ENCODE measurements around the gene SLC6A20.

Gene SLC6A20

DNA sequence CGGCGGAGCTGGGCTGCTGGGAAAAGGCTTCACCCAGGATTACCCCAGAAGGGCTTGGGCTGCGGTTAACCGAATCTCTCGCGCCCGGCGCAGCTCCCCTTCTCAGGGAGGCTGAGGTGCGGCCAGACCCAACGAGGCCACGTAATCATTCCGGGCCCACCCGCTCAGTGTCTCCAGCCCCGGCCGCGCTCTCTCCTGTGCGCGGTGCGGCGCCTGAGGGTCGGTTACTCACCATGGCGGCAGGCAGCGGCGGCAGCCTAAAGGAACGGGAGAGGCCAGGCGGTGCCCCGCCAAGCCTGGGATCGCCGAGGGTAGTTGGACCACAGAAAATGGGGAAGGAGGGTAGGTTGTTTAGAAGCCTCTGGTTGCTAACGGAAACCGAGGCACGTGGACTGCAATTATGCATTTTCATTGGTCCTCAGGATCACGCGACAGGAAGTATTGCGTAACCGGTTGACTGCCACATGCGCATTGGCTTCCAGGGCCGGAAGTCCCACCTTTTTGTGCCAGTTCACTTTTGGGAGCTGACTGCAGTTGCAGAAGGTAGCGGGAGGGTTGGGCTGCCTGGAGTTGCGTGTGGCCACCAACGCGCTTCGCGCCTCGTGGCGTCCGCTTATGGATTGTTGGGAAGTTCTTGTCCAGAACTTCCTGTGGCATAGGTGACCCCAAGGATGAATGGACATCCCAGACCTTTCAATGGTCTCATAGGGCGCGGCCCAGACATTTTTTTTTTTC, 45.6 kb upstream of the SLC6A20 start, which contains the start of gene LZTFL1 (continued):
- TF ChIP-seq ZNF518A (tag by site-specific recombination; conservative IDR thresholded peaks at IDR 0.05; ENCODE audit: low read depth) (peak; percentile 99), ZNF701 (tag by site-specific recombination; IDR thresholded peaks at IDR 0.05) (no peak), ZNF280D (tag by site-specific recombination; IDR thresholded peaks at IDR 0.05) (no peak), ZNF426 (tag by site-specific recombination; IDR thresholded peaks at IDR 0.05) (no peak), ZNF140 (tag by site-specific recombination; IDR thresholded peaks at IDR 0.05) (no peak), ZNF664 (tag by site-specific recombination; IDR thresholded peaks at IDR 0.05) (no peak), ZFHX2 (tag by site-specific recombination; conservative IDR thresholded peaks at IDR 0.05) (no peak), ZNF221 (tag by site-specific recombination; IDR thresholded peaks at IDR 0.05; ENCODE audit: borderline replicate concordance) (no peak), ZNF555 (tag by site-specific recombination; conservative IDR thresholded peaks at IDR 0.05) (no peak), PBX3 (CRISPR knock-in tag; IDR thresholded peaks at IDR 0.05) (no peak), ZNF266 (tag by site-specific recombination; IDR thresholded peaks at IDR 0.05; ENCODE audit: low read depth) (no peak), ZNF580 (tag by site-specific recombination; IDR thresholded peaks at IDR 0.05) (peak; percentile 94), ZNF280C (tag by site-specific recombination; IDR thresholded peaks at IDR 0.05) (no peak), ZNF510 (tag by site-specific recombination; IDR thresholded peaks at IDR 0.05; ENCODE audit: insufficient replicate concordance) (no peak), ZNF157 (tag by site-specific recombination; IDR thresholded peaks at IDR 0.05) (no peak), ZNF391 (tag by site-specific recombination; IDR thresholded peaks at IDR 0.05; ENCODE audit: borderline replicate concordance, low read depth) (no peak), ZBTB49 (tag by site-specific recombination; IDR thresholded peaks at IDR 0.05; ENCODE audit: low read depth) (no peak)
- TF ChIP-seq, protein P1, sequence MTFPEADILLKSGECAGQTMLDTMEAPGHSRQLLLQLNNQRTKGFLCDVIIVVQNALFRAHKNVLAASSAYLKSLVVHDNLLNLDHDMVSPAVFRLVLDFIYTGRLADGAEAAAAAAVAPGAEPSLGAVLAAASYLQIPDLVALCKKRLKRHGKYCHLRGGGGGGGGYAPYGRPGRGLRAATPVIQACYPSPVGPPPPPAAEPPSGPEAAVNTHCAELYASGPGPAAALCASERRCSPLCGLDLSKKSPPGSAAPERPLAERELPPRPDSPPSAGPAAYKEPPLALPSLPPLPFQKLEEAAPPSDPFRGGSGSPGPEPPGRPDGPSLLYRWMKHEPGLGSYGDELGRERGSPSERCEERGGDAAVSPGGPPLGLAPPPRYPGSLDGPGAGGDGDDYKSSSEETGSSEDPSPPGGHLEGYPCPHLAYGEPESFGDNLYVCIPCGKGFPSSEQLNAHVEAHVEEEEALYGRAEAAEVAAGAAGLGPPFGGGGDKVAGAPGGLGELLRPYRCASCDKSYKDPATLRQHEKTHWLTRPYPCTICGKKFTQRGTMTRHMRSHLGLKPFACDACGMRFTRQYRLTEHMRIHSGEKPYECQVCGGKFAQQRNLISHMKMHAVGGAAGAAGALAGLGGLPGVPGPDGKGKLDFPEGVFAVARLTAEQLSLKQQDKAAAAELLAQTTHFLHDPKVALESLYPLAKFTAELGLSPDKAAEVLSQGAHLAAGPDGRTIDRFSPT (tag by site-specific recombination; IDR thresholded peaks at IDR 0.05) = no peak; the same call in 1 of the 2 replicates
- TF ChIP-seq, protein P2, sequence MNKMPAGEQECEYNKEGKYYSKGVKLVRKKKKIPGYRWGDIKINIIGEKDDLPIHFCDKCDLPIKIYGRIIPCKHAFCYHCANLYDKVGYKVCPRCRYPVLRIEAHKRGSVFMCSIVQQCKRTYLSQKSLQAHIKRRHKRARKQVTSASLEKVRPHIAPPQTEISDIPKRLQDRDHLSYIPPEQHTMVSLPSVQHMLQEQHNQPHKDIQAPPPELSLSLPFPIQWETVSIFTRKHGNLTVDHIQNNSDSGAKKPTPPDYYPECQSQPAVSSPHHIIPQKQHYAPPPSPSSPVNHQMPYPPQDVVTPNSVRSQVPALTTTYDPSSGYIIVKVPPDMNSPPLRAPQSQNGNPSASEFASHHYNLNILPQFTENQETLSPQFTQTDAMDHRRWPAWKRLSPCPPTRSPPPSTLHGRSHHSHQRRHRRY (tag by site-specific recombination; IDR thresholded peaks at IDR 0.05) = no peak

All from HEK293 (cell line).